ENCODE measurements around the gene LGR6. TPM values are rescaled to one million over a fixed set of nuclear protein-coding genes. Genes with fewer than 3 reads are reported as not detected.

The LGR6 gene
- total and polyA plus RNA-seq, 2 of the 8 experiments (the other 6 are each of a cell fraction or from before 2014, with no cell fraction given): 0.50 to 1.0 TPM

DNA sequence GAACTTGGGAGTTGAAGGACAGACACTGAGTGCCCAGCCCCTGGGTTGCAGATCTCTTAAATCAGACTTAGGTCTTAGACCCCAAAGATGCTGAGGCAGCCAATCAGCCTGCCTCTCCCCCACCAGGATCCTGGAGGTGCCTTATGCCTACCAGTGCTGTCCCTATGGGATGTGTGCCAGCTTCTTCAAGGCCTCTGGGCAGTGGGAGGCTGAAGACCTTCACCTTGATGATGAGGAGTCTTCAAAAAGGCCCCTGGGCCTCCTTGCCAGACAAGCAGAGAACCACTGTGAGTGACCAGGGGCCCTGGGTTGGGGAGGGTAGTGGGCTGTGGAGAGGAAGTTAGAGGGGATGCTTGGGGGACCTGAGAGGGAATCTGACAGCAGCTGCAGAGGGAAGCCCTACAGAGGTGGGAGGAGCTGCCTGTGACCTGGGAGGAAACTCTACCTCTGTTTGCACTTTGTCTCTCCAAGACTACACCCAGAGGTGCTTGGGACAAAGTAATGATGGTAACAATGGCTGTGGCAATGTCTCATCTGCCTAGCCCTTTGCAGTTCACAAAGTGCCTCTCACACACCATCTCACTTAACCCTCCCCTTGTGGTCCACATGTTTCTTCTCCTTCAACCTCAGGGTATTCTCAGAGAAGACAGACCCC, 116.6 kb downstream of the LGR6 start (continued):
- TF ChIP-seq POLR2A (IDR thresholded peaks at IDR 0.05; ENCODE audit: control extremely low read depth in 1 of 2, low read depth in 2 of 2, low read length in 2 of 2): no peak
- TF ChIP-seq CBX5 (IDR thresholded peaks at IDR 0.05; ENCODE audit: low read depth, low read length): no peak
- no peak for TF ChIP-seq HDAC6 (IDR thresholded peaks at IDR 0.05; ENCODE audit: low read depth, low read length)
- no peak for TF ChIP-seq YY1 (IDR thresholded peaks at IDR 0.05; ENCODE audit: low read depth, low read length)
